ENCODE data around the gene DIAPH3.

The DIAPH3 gene

GRCh38 chr13:59674616-59675015 is 489.1 kb downstream of the DIAPH3 start:
- no peak for DNase-seq (ENCODE audit: low read depth, low spot score)

DNA sequence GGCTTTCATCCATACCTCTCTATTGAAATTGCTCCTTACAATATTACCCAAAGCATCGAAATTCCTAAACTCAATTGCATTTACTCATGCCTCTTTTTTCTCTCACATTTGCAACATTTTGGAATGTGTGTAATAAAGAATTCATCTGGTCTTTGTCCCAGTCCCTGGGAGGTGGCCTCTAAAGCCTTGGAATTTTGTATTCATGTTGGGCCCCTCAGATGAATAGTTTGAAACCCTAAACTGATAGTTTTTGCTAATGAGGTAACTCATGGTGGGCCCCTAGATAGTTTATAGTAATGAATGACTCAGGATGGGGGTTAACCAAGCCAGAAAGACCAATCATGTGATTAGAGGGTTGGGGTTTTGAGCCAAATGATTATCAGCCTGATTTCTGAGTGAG is 490.4 kb downstream of the DIAPH3 start:
- no peak for DNase-seq (ENCODE audit: low read depth, low spot score)

DNA sequence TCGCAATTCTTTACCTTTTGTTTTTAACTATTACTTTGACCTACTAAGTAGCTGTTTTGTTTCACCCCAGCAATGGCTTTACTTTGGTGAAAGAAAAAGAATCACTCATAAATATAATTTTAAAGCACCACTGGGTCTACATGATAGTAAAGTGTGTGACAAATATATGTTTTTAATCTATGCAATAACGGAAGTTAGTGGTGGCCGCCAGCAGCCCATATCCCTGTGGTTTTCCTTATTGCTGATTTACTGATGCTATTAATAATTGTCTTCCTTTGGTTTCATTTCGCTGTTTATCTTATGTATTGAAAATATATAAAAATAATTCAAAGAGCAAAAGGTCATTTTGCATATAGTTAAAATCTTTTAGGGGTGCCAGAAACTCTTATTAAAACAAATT is 491.3 kb downstream of the DIAPH3 start:
- DNase-seq (ENCODE audit: low read depth, low spot score) = no peak

- DNase-seq (ENCODE audit: low read depth, low spot score) = no peak
Observed at GRCh38 chr13:59671881-59672280, 491.8 kb downstream of the DIAPH3 start.

- DNase-seq (ENCODE audit: low read depth, low spot score) = no peak
Observed at GRCh38 chr13:59666504-59666903, 497.2 kb downstream of the DIAPH3 start.

DNA sequence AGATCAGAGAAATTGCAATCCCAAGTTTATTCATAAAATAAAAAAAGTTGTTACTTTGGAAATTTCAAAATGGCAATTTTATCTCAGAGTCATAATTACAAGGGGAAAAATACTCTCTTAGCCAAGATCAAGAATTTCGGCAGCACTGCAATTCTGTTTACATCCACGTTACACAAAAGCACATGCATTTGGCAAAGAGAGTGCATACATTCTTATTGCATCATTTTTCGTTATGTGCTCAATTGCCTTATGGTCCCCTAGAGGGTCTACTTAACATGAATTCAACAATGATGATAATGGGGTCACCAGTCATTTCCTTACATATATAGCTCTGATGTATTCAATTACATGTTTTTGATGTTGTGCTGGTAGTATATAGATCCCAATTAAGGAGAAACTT is 498.0 kb downstream of the DIAPH3 start:
- no peak for DNase-seq (ENCODE audit: low read depth, low spot score)

DNA sequence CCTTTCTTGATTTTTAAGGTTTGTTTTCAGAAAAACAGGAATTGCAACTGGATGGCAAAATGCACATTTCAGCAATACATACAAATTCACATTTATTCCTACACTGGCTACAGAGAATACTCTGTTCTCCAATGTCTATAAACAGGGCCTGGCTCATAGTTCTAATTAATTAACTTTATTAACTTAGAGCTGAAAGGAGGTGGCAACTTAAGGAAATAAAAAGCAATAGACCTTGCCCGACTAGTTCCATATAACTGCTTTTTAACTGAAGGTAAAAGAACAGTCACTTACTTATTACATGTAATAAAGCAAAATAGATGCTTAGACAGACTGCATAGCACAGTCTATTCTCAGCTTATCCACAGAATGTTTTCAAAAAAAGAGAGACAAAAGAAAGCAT is 498.5 kb downstream of the DIAPH3 start:
- DNase-seq (ENCODE audit: low read depth, low spot score) = no peak

DNA sequence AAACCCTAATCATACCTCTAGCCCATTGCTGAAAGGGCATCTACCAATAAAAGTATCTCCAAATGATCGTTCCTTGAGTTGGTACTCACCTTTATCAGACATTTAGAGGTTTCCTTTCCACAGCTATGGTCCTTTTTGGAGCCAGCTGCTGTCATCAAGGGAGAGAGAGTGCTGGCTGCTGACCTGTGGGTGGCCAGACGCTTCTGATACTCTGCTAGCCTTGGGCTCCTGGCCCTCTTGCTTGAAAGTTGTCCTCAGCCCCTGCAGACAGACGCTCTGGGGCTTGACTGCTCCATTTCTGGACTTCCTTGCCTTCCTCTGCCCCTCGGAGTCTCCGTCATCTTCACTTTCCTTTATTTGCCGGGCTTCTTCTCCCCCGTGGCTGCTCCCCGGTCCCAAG is 499.1 kb downstream of the DIAPH3 start:
- no peak for DNase-seq (ENCODE audit: low read depth, low spot score)

GRCh38 chr13:59663707-59664106 is 500.0 kb downstream of the DIAPH3 start:
- DNase-seq (ENCODE audit: low read depth, low spot score) = no peak

- no peak for DNase-seq (ENCODE audit: low read depth, low spot score)
Observed at GRCh38 chr13:59660582-59660981, 503.1 kb downstream of the DIAPH3 start.

GRCh38 chr13:59659981-59660380 is 503.7 kb downstream of the DIAPH3 start:
- no peak for DNase-seq (ENCODE audit: low read depth, low spot score)

DNA sequence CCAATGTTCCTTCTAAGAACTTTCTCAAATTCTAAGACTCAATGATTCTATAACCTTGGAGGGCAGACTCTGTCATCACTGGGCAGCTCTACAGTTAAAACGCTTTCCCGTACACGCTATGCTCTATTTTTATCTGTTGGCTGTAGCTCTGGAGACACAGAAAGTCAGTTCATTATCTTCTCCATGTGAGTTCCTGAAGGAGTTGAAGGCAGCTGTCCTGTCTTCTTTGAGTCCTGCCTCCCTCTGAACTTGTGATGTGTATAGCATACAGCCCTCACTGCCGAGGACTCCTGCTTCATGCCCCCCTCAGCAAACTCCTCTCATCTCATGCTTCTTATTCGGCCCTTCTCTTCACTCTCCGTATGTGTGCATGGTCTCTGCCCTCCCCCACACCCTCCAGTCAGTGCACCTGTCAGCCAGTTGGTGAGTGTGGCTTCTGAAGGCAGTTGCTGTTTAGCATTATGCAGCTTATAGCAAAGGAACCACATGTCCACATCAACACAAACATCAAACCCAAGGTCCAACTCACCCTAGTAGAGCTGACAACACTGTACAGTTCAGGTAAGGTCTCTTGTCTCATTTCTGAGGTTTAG is 504.9 kb downstream of the DIAPH3 start:
- DNase-seq (ENCODE audit: low read depth, low spot score) = no peak

DNA sequence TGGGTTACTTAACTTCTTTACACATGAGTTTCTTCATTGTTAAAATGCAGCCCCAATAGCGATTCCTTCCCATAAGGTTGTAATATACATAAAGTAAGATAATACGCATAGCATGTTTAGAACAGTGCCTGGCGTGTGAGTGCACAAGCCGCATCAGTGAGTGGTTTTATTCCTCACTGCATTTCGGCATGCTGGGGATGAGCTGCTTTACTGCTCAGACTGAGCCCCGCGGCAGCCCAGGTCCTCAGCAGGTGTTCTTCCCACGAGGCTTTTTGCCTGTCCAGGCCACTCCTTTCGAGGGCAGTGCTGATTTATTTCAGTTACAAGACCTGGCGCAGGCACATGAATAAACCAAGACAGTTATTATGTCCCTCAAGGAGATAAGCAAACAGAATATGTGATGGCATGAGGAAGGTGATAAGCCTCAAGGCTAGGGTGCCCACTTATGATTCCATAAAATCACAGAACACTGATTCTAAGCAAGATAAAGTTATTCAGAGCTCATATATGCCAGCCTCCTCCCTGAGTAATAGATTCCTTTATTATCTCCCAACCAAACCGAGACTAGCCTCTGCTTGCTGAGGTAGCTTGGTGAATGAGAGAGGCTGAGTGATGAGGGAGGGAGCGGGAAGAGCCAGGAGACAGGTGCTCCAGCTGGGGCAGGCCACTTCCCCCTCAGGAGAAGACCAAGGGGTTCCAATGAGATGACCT is 505.5 kb downstream of the DIAPH3 start:
- no peak for DNase-seq (ENCODE audit: low read depth, low spot score)

DNA sequence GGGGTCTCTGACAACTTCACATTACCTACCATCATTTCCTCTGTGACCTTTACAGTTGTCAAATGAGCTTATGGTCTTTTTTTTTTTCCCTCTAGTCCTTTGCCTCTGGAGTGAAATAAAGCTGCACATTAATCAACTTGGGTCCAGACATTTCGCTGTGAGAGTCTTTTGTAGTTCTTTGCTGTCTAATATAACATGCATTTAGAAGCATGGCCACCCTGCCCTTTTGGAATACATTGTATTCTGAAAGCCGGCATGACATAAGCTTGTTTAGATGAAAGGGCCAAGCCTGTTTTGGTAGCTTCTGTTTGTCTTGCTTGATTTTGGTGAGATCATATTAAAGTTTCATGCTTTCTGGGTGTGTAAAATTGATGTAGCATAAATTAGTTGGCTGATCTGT is 509.8 kb downstream of the DIAPH3 start:
- no peak for DNase-seq (ENCODE audit: low read depth, low spot score)

GRCh38 chr13:59651479-59651878 is 512.2 kb downstream of the DIAPH3 start:
- no peak for DNase-seq (ENCODE audit: low read depth, low spot score)

DNA sequence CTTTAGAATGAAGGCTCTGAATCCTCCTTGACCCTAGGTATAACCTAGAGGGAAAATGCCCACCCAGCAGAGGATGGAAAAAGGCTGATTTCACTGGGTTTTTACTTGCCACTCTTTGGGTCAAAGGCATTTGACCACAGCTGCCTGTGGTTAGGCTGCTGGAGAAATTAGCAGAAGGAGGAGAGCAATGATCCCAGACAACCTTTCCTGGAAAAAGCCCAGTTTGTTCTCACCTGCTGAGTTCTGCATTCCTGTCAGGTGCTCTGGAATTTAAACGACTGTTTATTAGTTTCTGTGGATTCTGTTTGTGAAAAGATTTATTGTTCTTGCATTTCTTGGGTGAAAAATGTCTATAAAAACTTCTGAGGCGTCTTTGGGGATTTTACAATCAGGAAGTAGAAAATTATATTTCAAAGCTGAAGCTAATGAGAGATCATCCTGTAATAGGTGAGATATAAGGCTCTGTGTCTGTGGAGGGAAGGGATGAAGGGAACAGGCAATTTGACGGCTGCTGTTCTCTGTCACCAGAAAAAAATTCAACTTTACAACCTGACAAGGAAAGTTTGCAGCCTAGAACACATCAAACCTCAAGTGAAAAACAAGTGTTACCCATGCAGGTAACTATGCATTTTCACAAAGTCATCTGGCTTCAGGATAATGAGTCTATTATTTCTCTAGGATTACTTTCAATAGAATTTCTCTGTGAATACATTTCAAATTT is 519.7 kb downstream of the DIAPH3 start:
- no peak for DNase-seq (ENCODE audit: low read depth, low spot score)

DNA sequence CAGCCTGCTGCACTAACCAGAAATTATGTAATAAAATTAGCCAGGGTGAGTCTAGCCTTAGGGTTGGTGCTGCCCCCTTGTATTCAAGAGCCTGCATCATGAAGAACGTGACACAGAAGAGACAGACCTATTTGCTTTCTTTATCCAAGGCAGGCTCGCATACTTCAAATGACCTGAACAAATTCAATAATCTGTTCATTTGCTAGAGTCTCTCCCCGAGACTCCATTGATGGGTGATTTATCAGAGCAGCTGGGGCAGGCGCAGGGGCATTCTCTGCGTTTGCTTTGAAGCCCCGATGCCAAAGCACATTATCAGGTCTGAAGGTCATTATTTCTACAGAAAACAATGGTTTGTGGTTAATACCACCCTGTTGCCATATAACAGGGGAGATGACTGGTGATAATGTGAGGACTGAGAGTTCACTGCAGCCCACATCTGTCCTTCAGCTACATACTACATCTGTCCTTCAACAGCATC is 520.3 kb downstream of the DIAPH3 start:
- DNase-seq (ENCODE audit: low read depth, low spot score) = no peak

DNA sequence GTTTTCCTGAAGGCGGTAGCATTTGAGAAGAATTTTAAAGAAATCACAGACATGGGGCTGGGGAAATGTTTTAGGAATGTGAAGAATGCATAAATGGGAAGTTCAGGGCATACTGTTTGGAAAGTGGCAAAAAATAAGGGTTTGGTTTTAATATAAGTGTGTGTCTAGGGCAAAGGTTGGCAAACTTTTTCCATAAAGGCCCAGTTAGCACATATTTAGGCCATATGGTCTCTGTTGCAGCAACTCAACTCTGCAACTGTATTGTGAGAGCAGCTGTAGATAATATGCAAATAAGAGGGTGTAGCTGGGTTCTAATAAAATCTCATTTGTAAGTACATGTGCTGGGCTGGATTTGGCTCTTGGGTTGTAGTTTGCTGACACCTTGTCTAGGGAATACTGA is 521.9 kb downstream of the DIAPH3 start:
- no peak for DNase-seq (ENCODE audit: low read depth, low spot score)

DNA sequence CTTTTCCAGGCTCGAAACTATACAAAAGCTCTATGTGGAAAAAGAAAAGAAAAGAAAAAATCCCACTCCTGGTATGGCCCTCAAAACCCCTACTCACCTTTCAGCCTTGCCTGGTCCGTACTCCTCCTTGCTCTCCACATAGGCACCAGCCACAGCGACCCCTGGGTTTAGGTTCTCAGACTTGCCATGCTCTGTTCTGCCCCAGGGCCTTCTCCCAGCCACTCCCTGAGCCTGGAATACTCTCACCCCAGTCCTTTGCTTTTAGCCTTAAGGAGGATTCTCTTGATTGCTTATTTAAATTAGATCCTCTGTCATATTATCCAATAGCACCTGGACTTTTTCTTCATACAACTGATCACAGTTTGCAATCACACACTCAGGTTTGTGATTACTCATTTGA is 522.5 kb downstream of the DIAPH3 start:
- DNase-seq (ENCODE audit: low read depth, low spot score) = peak; percentile 20

- no peak for DNase-seq (ENCODE audit: low read depth, low spot score)
Observed at GRCh38 chr13:59638404-59638803, 525.3 kb downstream of the DIAPH3 start.

GRCh38 chr13:59635589-59635988 is 528.1 kb downstream of the DIAPH3 start:
- no peak for DNase-seq (ENCODE audit: low read depth, low spot score)

GRCh38 chr13:59633290-59633689 is 530.4 kb downstream of the DIAPH3 start:
- DNase-seq (ENCODE audit: low read depth, low spot score) = no peak

- DNase-seq (ENCODE audit: low read depth, low spot score) = no peak
Observed at GRCh38 chr13:59631271-59631670, 532.5 kb downstream of the DIAPH3 start.

Data from iPS DF 19.7 (cell line).